Immature natural killer cell (primary cell): ENCODE data around the gene ADAMTS19. TPM values are rescaled to one million over a fixed set of nuclear protein-coding genes. Genes with fewer than 3 reads are reported as not detected.
"Not testable (repeated sequence)": the region's sequence is repeated elsewhere in the genome, so short reads cannot be mapped to it uniquely, and the experiment has no call there.

Source experiments
- DNase-seq, 3 donors: peaks; one replicate each; pipeline ENCODE4 v3.0.0; 2022; ENCODE audit warnings: mixed read lengths in 1 of 3
- H3K27ac Mint-ChIP-seq, 6 donors: one replicate each; pipeline ENCODE4 v1.8.0; 2020; ENCODE audit warnings: mixed read lengths in 6 of 6, mild to moderate bottlenecking in 5 of 6, inconsistent platforms in 4 of 6, moderate library complexity in 3 of 6
- H3K27me3 Mint-ChIP-seq, 3 donors: one replicate each; pipeline ENCODE4 v1.8.0; 2020 to 2021; ENCODE audit warnings: low read depth in 3 of 3, mild to moderate bottlenecking in 3 of 3, mixed read lengths in 3 of 3, moderate library complexity in 3 of 3, inconsistent platforms in 1 of 3
- H3K36me3 Mint-ChIP-seq, 3 donors: one replicate each; pipeline ENCODE4 v1.8.0; 2020; ENCODE audit warnings: mixed read lengths in 3 of 3, inconsistent platforms in 2 of 3, mild to moderate bottlenecking in 2 of 3
- H3K4me1 Mint-ChIP-seq, 2 donors: one replicate each; pipeline ENCODE4 v1.8.0; 2020; ENCODE audit warnings: inconsistent platforms in 2 of 2, mild to moderate bottlenecking in 2 of 2, mixed read lengths in 2 of 2, moderate library complexity in 1 of 2
- H3K4me3 Mint-ChIP-seq, 5 donors: one replicate each; pipeline ENCODE4 v1.8.0; 2020; ENCODE audit warnings: mild to moderate bottlenecking in 5 of 5, mixed read lengths in 5 of 5, inconsistent platforms in 3 of 5, moderate library complexity in 3 of 5
- H3K9me3 Mint-ChIP-seq, 6 donors: one replicate each; pipeline ENCODE4 v1.8.0; 2020; ENCODE audit warnings: mild to moderate bottlenecking in 6 of 6, mixed read lengths in 6 of 6, inconsistent platforms in 4 of 6, moderate library complexity in 3 of 6
- polyA plus RNA-seq, 3 donors: library from polyadenylated mRNA; unstranded; fragments of 300-500 nt; fragmentation: Illumina TruSeq; gene quantifications; one replicate each; pipeline ENCODE4 v1.2.3, GENCODE V29; 2021

The ADAMTS19 gene
- polyA plus RNA-seq, 3 donors from 2014 or later = not detected

DNA sequence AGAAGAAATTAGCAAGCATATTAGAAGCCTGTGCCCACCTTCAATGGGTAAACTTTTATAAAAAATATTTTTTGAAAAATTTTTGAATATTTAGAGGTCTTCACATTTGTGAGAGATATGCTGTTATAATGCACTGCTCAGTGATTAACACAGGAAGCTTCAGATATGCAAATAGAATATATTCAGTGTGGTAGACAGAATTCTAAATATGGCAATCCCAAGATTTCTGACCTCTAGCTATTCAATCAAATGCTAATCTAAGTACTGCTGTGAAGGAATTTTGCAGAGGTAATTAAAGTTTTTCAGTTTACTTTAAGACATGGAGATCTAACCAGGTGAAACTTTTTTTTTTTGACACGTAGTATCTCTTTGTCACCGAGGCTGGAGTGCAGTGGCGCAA, 103.5 kb downstream of the ADAMTS19 start:
- Mint-ChIP-seq H3K27me3 (no peaks in the 10 kb centered on the region), H3K9me3 (peaks cover 5 to 23% (median 13%) of the 10 kb centered on the region in 6 donors), H3K4me1 (no peaks in the 10 kb centered on the region), H3K4me3 (no peak overlapping the region), H3K36me3 (peaks cover 0 to 1% (median 0%) of the 10 kb centered on the region in 3 donors), H3K27ac (no peak overlapping the region)
- no peak for DNase-seq

GRCh38 chr5:129569295-129569694, 109.2 kb downstream of the ADAMTS19 start:
- Mint-ChIP-seq H3K4me1 (no peaks in the 10 kb centered on the region), H3K4me3 (no peak overlapping the region), H3K36me3 (no peaks in the 10 kb centered on the region), H3K27ac (no peak overlapping the region), H3K9me3 (peaks cover 7 to 28% (median 13%) of the 10 kb centered on the region in 6 donors), H3K27me3 (peaks cover 0 to 2% (median 0%) of the 10 kb centered on the region in 3 donors)
- no peak for DNase-seq

GRCh38 chr5:129572060-129572459, 112.0 kb downstream of the ADAMTS19 start:
- H3K4me3 Mint-ChIP-seq = no peak overlapping the region
- H3K27me3 Mint-ChIP-seq = peaks cover 0 to 2% (median 0%) of the 10 kb centered on the region in 3 donors
- H3K27ac Mint-ChIP-seq = no peak overlapping the region
- H3K9me3 Mint-ChIP-seq = peaks cover 5 to 38% (median 8%) of the 10 kb centered on the region in 6 donors
- no peaks in the 10 kb centered on the region for H3K36me3 Mint-ChIP-seq
- no peak for DNase-seq
- H3K4me1 Mint-ChIP-seq = no peaks in the 10 kb centered on the region

- H3K9me3 Mint-ChIP-seq = peaks cover 10 to 48% (median 28%) of the 10 kb centered on the region in 6 donors
- not testable (repeated sequence) for H3K36me3 Mint-ChIP-seq, DNase-seq, H3K4me1 Mint-ChIP-seq, H3K27me3 Mint-ChIP-seq, H3K27ac Mint-ChIP-seq, H3K4me3 Mint-ChIP-seq
Observed at GRCh38 chr5:129584496-129584895, 124.4 kb downstream of the ADAMTS19 start.

GRCh38 chr5:129591508-129592160, 131.5 kb downstream of the ADAMTS19 start:
- DNase-seq = no peak
- no peak overlapping the region for H3K4me3 Mint-ChIP-seq
- H3K4me1 Mint-ChIP-seq = no peaks in the 10 kb centered on the region
- H3K36me3 Mint-ChIP-seq = no peaks in the 10 kb centered on the region
- H3K27me3 Mint-ChIP-seq = peaks cover 0 to 3% (median 0%) of the 10 kb centered on the region in 3 donors
- H3K9me3 Mint-ChIP-seq = peaks cover 4 to 35% (median 11%) of the 10 kb centered on the region in 6 donors
- no peak overlapping the region for H3K27ac Mint-ChIP-seq

- no peak overlapping the region for H3K27ac Mint-ChIP-seq
- peaks cover 4 to 30% (median 11%) of the 10 kb centered on the region in 6 donors for H3K9me3 Mint-ChIP-seq
- no peak for DNase-seq
- H3K27me3 Mint-ChIP-seq = peaks cover 0 to 3% (median 0%) of the 10 kb centered on the region in 3 donors
- H3K4me3 Mint-ChIP-seq = no peak overlapping the region
- no peaks in the 10 kb centered on the region for H3K36me3 Mint-ChIP-seq
- H3K4me1 Mint-ChIP-seq = no peaks in the 10 kb centered on the region
Observed at GRCh38 chr5:129593525-129593924, 133.4 kb downstream of the ADAMTS19 start.

DNA sequence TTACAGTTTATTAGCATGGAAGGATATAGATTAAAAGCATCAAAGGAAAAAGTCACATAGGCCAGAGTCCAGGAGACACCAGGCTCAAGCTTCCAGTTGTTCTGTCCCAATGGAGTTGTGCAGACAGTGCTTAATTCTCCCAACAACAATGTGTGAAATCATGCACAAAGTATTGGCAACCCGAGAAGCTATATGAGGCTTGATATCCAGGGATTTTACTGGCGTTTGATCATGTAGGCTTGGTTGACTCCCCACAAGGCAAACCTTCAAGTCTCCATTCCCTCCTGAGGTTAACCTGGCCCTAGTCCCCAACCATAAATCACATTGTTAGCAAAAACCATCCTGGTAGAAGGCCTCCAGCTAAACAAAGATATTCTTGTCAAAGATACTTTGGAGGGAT, 141.5 kb downstream of the ADAMTS19 start:
- no peaks in the 10 kb centered on the region for H3K27me3 Mint-ChIP-seq
- H3K4me3 Mint-ChIP-seq = no peak overlapping the region
- H3K4me1 Mint-ChIP-seq = no peaks in the 10 kb centered on the region
- H3K27ac Mint-ChIP-seq = no peak overlapping the region
- DNase-seq = no peak
- H3K9me3 Mint-ChIP-seq = peaks cover 2 to 22% (median 10%) of the 10 kb centered on the region in 6 donors
- no peaks in the 10 kb centered on the region for H3K36me3 Mint-ChIP-seq

GRCh38 chr5:129608350-129608749, 148.3 kb downstream of the ADAMTS19 start:
- DNase-seq = no peak
- H3K27me3 Mint-ChIP-seq = peaks cover 0 to 2% (median 0%) of the 10 kb centered on the region in 3 donors

GRCh38 chr5:129609710-129610109, 149.6 kb downstream of the ADAMTS19 start:
- H3K36me3 Mint-ChIP-seq = no peaks in the 10 kb centered on the region

More at GRCh38 chr5:129608350-129608749, 148.3 kb downstream of the ADAMTS19 start:
- Mint-ChIP-seq H3K4me1 (no peaks in the 10 kb centered on the region), H3K4me3 (no peak overlapping the region), H3K9me3 (peaks cover 5 to 26% (median 11%) of the 10 kb centered on the region in 6 donors), H3K27ac (no peak overlapping the region), H3K36me3 (no peaks in the 10 kb centered on the region)

GRCh38 chr5:129616517-129616916, 156.4 kb downstream of the ADAMTS19 start:
- Mint-ChIP-seq H3K4me1 (no peaks in the 10 kb centered on the region), H3K36me3 (no peaks in the 10 kb centered on the region), H3K9me3 (peaks cover 2 to 26% (median 9%) of the 10 kb centered on the region in 6 donors), H3K27me3 (peaks cover 0 to 1% (median 0%) of the 10 kb centered on the region in 3 donors), H3K27ac (no peak overlapping the region), H3K4me3 (no peak overlapping the region)
- no peak for DNase-seq

More at GRCh38 chr5:129609710-129610109, 149.6 kb downstream of the ADAMTS19 start:
- DNase-seq = no peak
- Mint-ChIP-seq H3K4me1 (no peaks in the 10 kb centered on the region), H3K4me3 (no peak overlapping the region), H3K27ac (no peak overlapping the region), H3K9me3 (peaks cover 7 to 32% (median 13%) of the 10 kb centered on the region in 6 donors), H3K27me3 (peaks cover 0 to 2% (median 0%) of the 10 kb centered on the region in 3 donors)

DNA sequence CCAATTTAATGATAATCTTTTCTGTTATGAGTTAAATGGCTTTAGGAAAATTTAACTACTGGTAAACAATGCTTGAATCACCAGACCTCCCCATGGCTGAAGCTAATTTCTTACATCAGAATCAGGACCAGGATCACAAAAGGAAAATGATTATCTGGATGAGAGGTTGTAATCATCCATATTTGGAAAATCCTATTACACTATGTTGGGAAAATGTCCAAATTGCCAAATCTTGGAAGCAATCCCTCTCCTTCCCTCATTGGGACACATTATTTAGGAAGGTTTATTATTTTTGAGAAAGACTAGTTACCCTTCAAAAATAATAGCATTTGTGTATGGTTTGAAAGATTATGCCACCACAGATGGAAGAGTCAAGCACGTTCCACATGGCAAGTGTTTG, 157.1 kb downstream of the ADAMTS19 start:
- Mint-ChIP-seq H3K27ac (no peak overlapping the region), H3K9me3 (peaks cover 2 to 26% (median 8%) of the 10 kb centered on the region in 6 donors), H3K27me3 (peaks cover 0 to 1% (median 0%) of the 10 kb centered on the region in 3 donors), H3K4me1 (no peaks in the 10 kb centered on the region), H3K4me3 (no peak overlapping the region), H3K36me3 (no peaks in the 10 kb centered on the region)
- DNase-seq = no peak

- Mint-ChIP-seq H3K9me3 (peaks cover 0 to 15% (median 5%) of the 10 kb centered on the region in 6 donors), H3K27me3 (peaks cover 0 to 1% (median 1%) of the 10 kb centered on the region in 3 donors), H3K4me1 (no peaks in the 10 kb centered on the region), H3K36me3 (no peaks in the 10 kb centered on the region), H3K27ac (no peak overlapping the region), H3K4me3 (no peak overlapping the region)
- no peak for DNase-seq
Observed at GRCh38 chr5:129619782-129620181, 159.7 kb downstream of the ADAMTS19 start.

DNA sequence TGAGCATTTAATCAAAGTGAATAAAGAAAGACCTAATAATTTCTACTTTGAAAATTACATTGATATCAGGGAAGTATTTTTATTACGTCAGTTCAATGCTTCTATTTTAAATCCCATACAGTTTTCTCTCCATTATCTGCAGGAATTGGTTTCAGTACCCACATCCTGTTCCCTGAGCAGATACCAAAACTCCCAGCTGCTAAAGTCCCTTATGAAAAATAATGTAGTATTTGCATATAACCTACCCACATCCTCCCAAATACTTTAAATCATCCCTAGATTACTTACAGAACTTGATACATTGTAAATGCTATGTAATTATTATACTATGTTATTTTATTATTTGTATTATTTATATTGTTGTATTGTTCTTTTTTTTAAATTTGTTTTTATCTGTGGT, 162.4 kb downstream of the ADAMTS19 start:
- H3K27me3 Mint-ChIP-seq = peaks cover 0 to 4% (median 1%) of the 10 kb centered on the region in 3 donors
- H3K4me1 Mint-ChIP-seq = no peaks in the 10 kb centered on the region
- no peaks in the 10 kb centered on the region for H3K36me3 Mint-ChIP-seq
- DNase-seq = no peak
- peaks cover 0 to 26% (median 9%) of the 10 kb centered on the region in 6 donors for H3K9me3 Mint-ChIP-seq
- H3K4me3 Mint-ChIP-seq = no peak overlapping the region
- no peak overlapping the region for H3K27ac Mint-ChIP-seq

DNA sequence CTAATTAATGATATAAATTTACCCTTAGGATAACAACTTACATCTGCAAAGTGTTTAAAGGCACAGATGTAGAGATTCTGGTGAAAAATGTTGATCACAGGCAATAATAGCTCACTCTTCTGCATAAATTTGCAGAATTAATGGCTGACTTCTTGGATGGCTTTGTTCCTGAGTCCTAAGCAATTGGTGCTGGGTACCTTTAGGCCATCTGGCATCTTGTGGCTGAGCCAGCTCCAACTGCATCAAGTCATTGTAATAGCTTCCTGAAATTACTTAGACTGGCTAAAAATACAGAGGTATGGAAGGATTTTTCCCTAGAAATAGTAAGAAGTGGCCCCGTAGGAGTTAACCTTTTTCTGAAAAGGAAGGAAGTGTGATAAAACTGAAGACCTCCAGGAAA, 169.5 kb downstream of the ADAMTS19 start:
- Mint-ChIP-seq H3K4me1 (no peaks in the 10 kb centered on the region), H3K27ac (no peak overlapping the region)

More for the DNA sequence above, 169.5 kb downstream of the ADAMTS19 start:
- no peaks in the 10 kb centered on the region for H3K36me3 Mint-ChIP-seq
- DNase-seq = no peak
- no peak overlapping the region for H3K4me3 Mint-ChIP-seq
- H3K27me3 Mint-ChIP-seq = peaks cover 0 to 4% (median 0%) of the 10 kb centered on the region in 3 donors
- peaks cover 2 to 35% (median 13%) of the 10 kb centered on the region in 6 donors for H3K9me3 Mint-ChIP-seq
